Kidney tubule cell (primary cell): Measurements from ENCODE around the gene MAX.
"Not testable (repeated sequence)": the region's sequence is repeated elsewhere in the genome, so short reads cannot be mapped to it uniquely, and the experiment has no call there.

ENCODE experiments used
- DNase-seq: peaks from one replicate; pipeline ENCODE4 v3.0.0-alpha.2; 2018; ENCODE audit warnings: low spot score

Gene MAX

GRCh38 chr14:65034021-65034420 is 68.3 kb downstream of the MAX start:
- DNase-seq, result no peak

GRCh38 chr14:65033181-65033580 is 69.1 kb downstream of the MAX start:
- DNase-seq, result no peak

GRCh38 chr14:65032319-65032718 is 70.0 kb downstream of the MAX start:
- no peak for DNase-seq

GRCh38 chr14:65031321-65031720 is 71.0 kb downstream of the MAX start:
- DNase-seq, result not testable (repeated sequence)

- no peak for DNase-seq
Measured at GRCh38 chr14:65028937-65029336, 73.4 kb downstream of the MAX start.

- DNase-seq, result no peak
Measured at GRCh38 chr14:65027127-65027799, 75.1 kb downstream of the MAX start.

GRCh38 chr14:65026526-65026925 is 75.8 kb downstream of the MAX start:
- DNase-seq, result no peak

GRCh38 chr14:65025818-65026217 is 76.5 kb downstream of the MAX start:
- no peak for DNase-seq
